Measurements from ENCODE around the gene ESPN. TPM values are rescaled to one million over a fixed set of nuclear protein-coding genes. Genes with fewer than 3 reads are reported as not detected.

Gene ESPN
- total RNA-seq, 1 experiment from 2014 or later = 53.1 TPM

DNA sequence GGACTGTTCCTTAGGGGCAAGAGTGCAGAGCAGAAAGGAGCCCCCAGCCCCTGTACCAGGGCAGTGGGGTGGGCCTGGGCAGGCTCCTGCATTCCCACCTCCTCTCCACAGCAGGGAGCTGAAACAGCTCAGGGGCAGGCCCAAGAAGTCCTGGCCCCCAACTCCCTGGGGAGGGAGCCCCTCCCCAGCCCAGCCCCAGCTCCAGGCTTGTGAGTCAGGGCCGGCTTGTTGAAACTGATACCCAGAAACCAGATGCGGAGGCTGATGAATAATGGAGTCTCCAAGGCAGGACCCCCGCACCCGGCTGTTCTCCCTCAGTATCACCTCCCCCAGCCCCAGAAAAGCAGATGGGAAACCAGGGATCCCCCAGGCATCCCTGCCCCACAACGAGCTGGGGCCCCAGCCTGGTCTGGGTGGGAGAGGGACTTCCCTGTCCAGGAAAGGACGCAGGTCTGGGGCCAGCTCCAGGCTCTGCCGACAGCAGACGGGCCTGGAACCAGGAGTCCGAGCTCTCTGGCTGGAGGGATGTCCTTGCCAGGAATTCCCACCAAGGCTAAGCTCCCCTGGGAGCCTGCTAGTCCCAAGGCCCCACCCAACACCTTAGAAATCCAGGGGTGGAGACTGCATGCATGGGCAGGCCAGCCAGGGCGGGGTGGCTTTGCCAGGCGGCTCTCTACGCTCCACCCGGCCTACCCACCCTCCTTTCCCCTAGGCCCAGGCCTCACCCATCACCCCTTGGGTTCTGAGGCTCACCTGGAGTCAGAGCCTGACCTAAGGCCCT, 64.2 kb downstream of the ESPN start:
- TF ChIP-seq, protein P1, sequence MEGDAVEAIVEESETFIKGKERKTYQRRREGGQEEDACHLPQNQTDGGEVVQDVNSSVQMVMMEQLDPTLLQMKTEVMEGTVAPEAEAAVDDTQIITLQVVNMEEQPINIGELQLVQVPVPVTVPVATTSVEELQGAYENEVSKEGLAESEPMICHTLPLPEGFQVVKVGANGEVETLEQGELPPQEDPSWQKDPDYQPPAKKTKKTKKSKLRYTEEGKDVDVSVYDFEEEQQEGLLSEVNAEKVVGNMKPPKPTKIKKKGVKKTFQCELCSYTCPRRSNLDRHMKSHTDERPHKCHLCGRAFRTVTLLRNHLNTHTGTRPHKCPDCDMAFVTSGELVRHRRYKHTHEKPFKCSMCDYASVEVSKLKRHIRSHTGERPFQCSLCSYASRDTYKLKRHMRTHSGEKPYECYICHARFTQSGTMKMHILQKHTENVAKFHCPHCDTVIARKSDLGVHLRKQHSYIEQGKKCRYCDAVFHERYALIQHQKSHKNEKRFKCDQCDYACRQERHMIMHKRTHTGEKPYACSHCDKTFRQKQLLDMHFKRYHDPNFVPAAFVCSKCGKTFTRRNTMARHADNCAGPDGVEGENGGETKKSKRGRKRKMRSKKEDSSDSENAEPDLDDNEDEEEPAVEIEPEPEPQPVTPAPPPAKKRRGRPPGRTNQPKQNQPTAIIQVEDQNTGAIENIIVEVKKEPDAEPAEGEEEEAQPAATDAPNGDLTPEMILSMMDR (conservative IDR thresholded peaks at IDR 0.05) = no peak
- no peak overlapping the region for H4K91ac ChIP-seq (ENCODE audit: insufficient read length, low read depth, low read length)
- H4K20me1 ChIP-seq (ENCODE audit: control insufficient read depth, insufficient read depth, insufficient read length) = no peaks in the 10 kb centered on the region
- no peak overlapping the region for H3K14ac ChIP-seq (ENCODE audit: insufficient read depth, low read length)
- H3K27ac ChIP-seq (ENCODE audit: insufficient read length, low read depth, low read length) = no peak overlapping the region
- 0 out of 2 replicates have a peak, but pooled peaks cover 1% of the 10 kb centered on the region for H3K79me2 ChIP-seq (ENCODE audit: insufficient read depth, low read length)
- no peak overlapping the region for H3K9ac ChIP-seq (ENCODE audit: extremely low read depth, insufficient read length, low read length)
- H3K4me1 Mint-ChIP-seq = peaks cover 22 to 28% of the 10 kb centered on the region in 2 experiments
- no peaks in the 10 kb centered on the region for H3K79me1 ChIP-seq (ENCODE audit: insufficient read depth, low read depth, low read length, poor library complexity, severe bottlenecking)
- H3K56ac ChIP-seq (ENCODE audit: insufficient read length, low read depth, low read length) = no peak overlapping the region
- H3K4ac ChIP-seq (ENCODE audit: low read depth, low read length) = no peak overlapping the region
- no peak overlapping the region for H2BK120ac ChIP-seq (ENCODE audit: low read depth, low read length, poor library complexity, severe bottlenecking)
- no peak for DNase-seq
- H3K18ac ChIP-seq (ENCODE audit: insufficient read length, low read depth, low read length) = no peak overlapping the region
- no peak overlapping the region for H2BK12ac ChIP-seq (ENCODE audit: insufficient read length, low read depth, low read length)
- no peak overlapping the region for H3T11ph ChIP-seq (ENCODE audit: low read length)
- no peaks in the 10 kb centered on the region for H3K27me3 ChIP-seq (ENCODE audit: insufficient read depth, low read length)
- H2BK15ac ChIP-seq (ENCODE audit: low read depth, low read length) = no peak overlapping the region
- no peak overlapping the region for H4K8ac ChIP-seq (replicated peaks; ENCODE audit: insufficient read length, low read depth, low read length)
- no peak overlapping the region for H4K5ac ChIP-seq (ENCODE audit: insufficient read length, low read depth, low read length)
- H2BK5ac ChIP-seq (ENCODE audit: insufficient read length, low read length) = no peak overlapping the region
- H3K23ac ChIP-seq (ENCODE audit: insufficient read length, low read depth, low read length) = no peak overlapping the region
- H3K27me3 Mint-ChIP-seq (ENCODE audit: low read depth) = peaks cover 5% of the 10 kb centered on the region
- H2AFZ ChIP-seq (ENCODE audit: low read length) = no peak overlapping the region
- H3K4me2 ChIP-seq (ENCODE audit: insufficient read depth, insufficient read length, low read length) = no peak overlapping the region
- H3K36me3 Mint-ChIP-seq (ENCODE audit: insufficient read depth in 1 of 3, low read depth in 3 of 3) = no peaks in the 10 kb centered on the region
- H2AK5ac ChIP-seq (ENCODE audit: insufficient read length, low read length) = no peak overlapping the region
- H3K4me1 ChIP-seq (ENCODE audit: insufficient read depth, low read length) = no peaks in the 10 kb centered on the region; the same call in 1 of the 2 replicates
- peaks cover 17% of the 10 kb centered on the region for H3K23me2 ChIP-seq (ENCODE audit: insufficient read length, low read depth, low read length, poor library complexity, severe bottlenecking)
- H3K9me3 Mint-ChIP-seq = no peaks in the 10 kb centered on the region
- H3K4me3 Mint-ChIP-seq = no peak overlapping the region
- no peaks in the 10 kb centered on the region for H3K9me3 ChIP-seq (ENCODE audit: control insufficient read depth, low read depth, low read length)
- WGBS (ENCODE audit: extremely low coverage, insufficient read length, low lambda C conversion rate) = no CpG with 5 or more reads among the region's 13 CpGs
- H2BK20ac ChIP-seq (ENCODE audit: low read depth, low read length, poor library complexity, severe bottlenecking) = no peak overlapping the region
- H3K27ac Mint-ChIP-seq = no peak overlapping the region
